Activated naive CD8-positive, alpha-beta T cell treated with anti-CD3 and anti-CD28 coated beads, Interleukin-2, amount 50 U/mL, for 24 hours (primary cell): ENCODE results near the gene CACNA1C.

Experiments
- ATAC-seq: fragments of 150-1000 bp; cut with Tn5 transposase; one replicate; pipeline ENCODE4 v1.10.0; 2021
- DNase-seq: peaks from one replicate; pipeline ENCODE4 v3.0.0; 2021
- H3K27ac Mint-ChIP-seq: one replicate; pipeline ENCODE4 v1.8.0; 2021; ENCODE audit warnings: mild to moderate bottlenecking, mixed read lengths
- H3K27me3 Mint-ChIP-seq: one replicate; pipeline ENCODE4 v1.8.0; 2021; ENCODE audit warnings: mixed read lengths
- H3K36me3 Mint-ChIP-seq: one replicate; pipeline ENCODE4 v1.8.0; 2021; ENCODE audit warnings: low read depth, mixed read lengths
- H3K4me1 Mint-ChIP-seq: one replicate; pipeline ENCODE4 v1.8.0; 2021; ENCODE audit warnings: mixed read lengths
- H3K4me3 Mint-ChIP-seq: one replicate; pipeline ENCODE4 v1.8.0; 2021; ENCODE audit warnings: mild to moderate bottlenecking, moderate library complexity, mixed read lengths
- H3K9me3 Mint-ChIP-seq: one replicate; pipeline ENCODE4 v1.8.0; 2021; ENCODE audit warnings: mixed read lengths

The CACNA1C gene

GRCh38 chr12:2144951-2145350, 92.2 kb downstream of the CACNA1C start:
- no peak for ATAC-seq
- peaks cover 19% of the 10 kb centered on the region for H3K27me3 Mint-ChIP-seq
- no peaks in the 10 kb centered on the region for H3K9me3 Mint-ChIP-seq
- no peak overlapping the region for H3K4me3 Mint-ChIP-seq
- H3K4me1 Mint-ChIP-seq = no peaks in the 10 kb centered on the region
- H3K36me3 Mint-ChIP-seq = no peaks in the 10 kb centered on the region
- no peak for DNase-seq
- no peak overlapping the region for H3K27ac Mint-ChIP-seq

GRCh38 chr12:2145433-2145998, 92.7 kb downstream of the CACNA1C start:
- Mint-ChIP-seq H3K36me3 (no peaks in the 10 kb centered on the region), H3K9me3 (no peaks in the 10 kb centered on the region), H3K4me3 (no peak overlapping the region), H3K27me3 (peaks cover 20% of the 10 kb centered on the region), H3K4me1 (no peaks in the 10 kb centered on the region), H3K27ac (no peak overlapping the region)
- DNase-seq (no peak), ATAC-seq (no peak)

- ATAC-seq = no peak
- Mint-ChIP-seq H3K27ac (no peak overlapping the region), H3K27me3 (peaks cover 22% of the 10 kb centered on the region), H3K9me3 (no peaks in the 10 kb centered on the region), H3K4me1 (no peaks in the 10 kb centered on the region), H3K4me3 (no peak overlapping the region), H3K36me3 (no peaks in the 10 kb centered on the region)
- DNase-seq = no peak
Observed at GRCh38 chr12:2147335-2147734, 94.5 kb downstream of the CACNA1C start.

GRCh38 chr12:2149091-2149490, 96.3 kb downstream of the CACNA1C start:
- DNase-seq (no peak), ATAC-seq (no peak)
- H3K4me1 Mint-ChIP-seq = no peaks in the 10 kb centered on the region
- H3K27me3 Mint-ChIP-seq = peaks cover 25% of the 10 kb centered on the region
- no peak overlapping the region for H3K4me3 Mint-ChIP-seq
- H3K27ac Mint-ChIP-seq = no peak overlapping the region
- no peaks in the 10 kb centered on the region for H3K36me3 Mint-ChIP-seq
- no peaks in the 10 kb centered on the region for H3K9me3 Mint-ChIP-seq

- Mint-ChIP-seq H3K27me3 (peaks cover 25% of the 10 kb centered on the region), H3K4me1 (no peaks in the 10 kb centered on the region), H3K9me3 (no peaks in the 10 kb centered on the region), H3K36me3 (no peaks in the 10 kb centered on the region), H3K4me3 (no peak overlapping the region), H3K27ac (no peak overlapping the region)
- DNase-seq (no peak), ATAC-seq (no peak)
Observed at GRCh38 chr12:2150833-2151232, 98.0 kb downstream of the CACNA1C start.

GRCh38 chr12:2151391-2151790, 98.6 kb downstream of the CACNA1C start:
- ATAC-seq = no peak
- no peaks in the 10 kb centered on the region for H3K4me1 Mint-ChIP-seq
- H3K27me3 Mint-ChIP-seq = peaks cover 25% of the 10 kb centered on the region
- H3K27ac Mint-ChIP-seq = no peak overlapping the region
- DNase-seq = no peak
- no peak overlapping the region for H3K4me3 Mint-ChIP-seq
- no peaks in the 10 kb centered on the region for H3K9me3 Mint-ChIP-seq
- no peaks in the 10 kb centered on the region for H3K36me3 Mint-ChIP-seq

- Mint-ChIP-seq H3K4me1 (no peaks in the 10 kb centered on the region), H3K4me3 (no peak overlapping the region), H3K36me3 (no peaks in the 10 kb centered on the region), H3K9me3 (no peaks in the 10 kb centered on the region), H3K27me3 (peaks cover 24% of the 10 kb centered on the region), H3K27ac (no peak overlapping the region)
- ATAC-seq (peak; percentile 36), DNase-seq (no peak)
Observed at GRCh38 chr12:2152134-2152533, 99.3 kb downstream of the CACNA1C start.

GRCh38 chr12:2154050-2154449, 101.3 kb downstream of the CACNA1C start:
- Mint-ChIP-seq H3K36me3 (no peaks in the 10 kb centered on the region), H3K4me3 (no peak overlapping the region), H3K9me3 (no peaks in the 10 kb centered on the region), H3K27me3 (peaks cover 14% of the 10 kb centered on the region), H3K4me1 (no peaks in the 10 kb centered on the region), H3K27ac (no peak overlapping the region)
- ATAC-seq = no peak
- no peak for DNase-seq

- no peak for DNase-seq
- Mint-ChIP-seq H3K4me1 (no peaks in the 10 kb centered on the region), H3K9me3 (no peaks in the 10 kb centered on the region), H3K4me3 (no peak overlapping the region), H3K27me3 (peaks cover 11% of the 10 kb centered on the region), H3K27ac (no peak overlapping the region), H3K36me3 (no peaks in the 10 kb centered on the region)
- ATAC-seq = no peak
Observed at GRCh38 chr12:2154521-2154920, 101.7 kb downstream of the CACNA1C start.

- Mint-ChIP-seq H3K27me3 (peaks cover 5% of the 10 kb centered on the region), H3K9me3 (no peaks in the 10 kb centered on the region), H3K36me3 (no peaks in the 10 kb centered on the region), H3K27ac (no peak overlapping the region), H3K4me3 (no peak overlapping the region), H3K4me1 (no peaks in the 10 kb centered on the region)
- DNase-seq (no peak), ATAC-seq (no peak)
Observed at GRCh38 chr12:2156333-2156732, 103.5 kb downstream of the CACNA1C start.

GRCh38 chr12:2160043-2160442, 107.3 kb downstream of the CACNA1C start:
- no peak overlapping the region for H3K27ac Mint-ChIP-seq
- H3K27me3 Mint-ChIP-seq = peaks cover 6% of the 10 kb centered on the region
- H3K36me3 Mint-ChIP-seq = no peaks in the 10 kb centered on the region
- H3K4me3 Mint-ChIP-seq = no peak overlapping the region
- no peaks in the 10 kb centered on the region for H3K9me3 Mint-ChIP-seq
- no peaks in the 10 kb centered on the region for H3K4me1 Mint-ChIP-seq
- no peak for ATAC-seq
- no peak for DNase-seq

GRCh38 chr12:2161473-2161872, 108.7 kb downstream of the CACNA1C start:
- Mint-ChIP-seq H3K36me3 (no peaks in the 10 kb centered on the region), H3K9me3 (peaks cover 11% of the 10 kb centered on the region), H3K27me3 (peaks cover 8% of the 10 kb centered on the region), H3K4me3 (no peak overlapping the region), H3K4me1 (no peaks in the 10 kb centered on the region), H3K27ac (no peak overlapping the region)
- ATAC-seq (no peak), DNase-seq (no peak)

GRCh38 chr12:2163177-2163941, 110.6 kb downstream of the CACNA1C start:
- peaks cover 30% of the 10 kb centered on the region for H3K9me3 Mint-ChIP-seq
- peaks cover 8% of the 10 kb centered on the region for H3K27me3 Mint-ChIP-seq
- no peak overlapping the region for H3K27ac Mint-ChIP-seq
- no peak overlapping the region for H3K4me3 Mint-ChIP-seq
- H3K4me1 Mint-ChIP-seq = no peaks in the 10 kb centered on the region
- DNase-seq (no peak), ATAC-seq (no peak)
- H3K36me3 Mint-ChIP-seq = no peaks in the 10 kb centered on the region

GRCh38 chr12:2165021-2165420, 112.2 kb downstream of the CACNA1C start:
- Mint-ChIP-seq H3K27me3 (peaks cover 8% of the 10 kb centered on the region), H3K36me3 (no peaks in the 10 kb centered on the region), H3K9me3 (peaks cover 31% of the 10 kb centered on the region), H3K4me3 (no peak overlapping the region), H3K27ac (no peak overlapping the region), H3K4me1 (no peaks in the 10 kb centered on the region)
- DNase-seq (no peak), ATAC-seq (no peak)

GRCh38 chr12:2165927-2166326, 113.1 kb downstream of the CACNA1C start:
- DNase-seq = no peak

More at GRCh38 chr12:2165927-2166326, 113.1 kb downstream of the CACNA1C start:
- Mint-ChIP-seq H3K4me3 (no peak overlapping the region), H3K36me3 (no peaks in the 10 kb centered on the region), H3K27ac (no peak overlapping the region), H3K9me3 (peaks cover 31% of the 10 kb centered on the region), H3K4me1 (no peaks in the 10 kb centered on the region), H3K27me3 (peaks cover 8% of the 10 kb centered on the region)
- ATAC-seq = no peak
